Subcutaneous adipose tissue (tissue), 4 donors: Measurements from ENCODE around the gene CRB2. TPM values are rescaled to one million over a fixed set of nuclear protein-coding genes. Genes with fewer than 3 reads are reported as not detected.

ENCODE experiments used
- CTCF ChIP-seq: fragments of 450-650 bp; IDR thresholded peaks from one replicate; pipeline ENCODE4 v1.5.1; 2016; ENCODE audit warnings: low read depth, mild to moderate bottlenecking, control low read depth, antibody characterized with exemption, moderate library complexity
- total RNA-seq, 4 donors: library from RNA; depleted of rRNA; stranded (reverse); fragments of >200 nt; gene quantifications; one replicate each; pipeline ENCODE4 v1.1.0, GENCODE V29; 2016

Gene CRB2
- total RNA-seq, 4 donors from 2014 or later: 0.33 TPM; not detected in 3

DNA sequence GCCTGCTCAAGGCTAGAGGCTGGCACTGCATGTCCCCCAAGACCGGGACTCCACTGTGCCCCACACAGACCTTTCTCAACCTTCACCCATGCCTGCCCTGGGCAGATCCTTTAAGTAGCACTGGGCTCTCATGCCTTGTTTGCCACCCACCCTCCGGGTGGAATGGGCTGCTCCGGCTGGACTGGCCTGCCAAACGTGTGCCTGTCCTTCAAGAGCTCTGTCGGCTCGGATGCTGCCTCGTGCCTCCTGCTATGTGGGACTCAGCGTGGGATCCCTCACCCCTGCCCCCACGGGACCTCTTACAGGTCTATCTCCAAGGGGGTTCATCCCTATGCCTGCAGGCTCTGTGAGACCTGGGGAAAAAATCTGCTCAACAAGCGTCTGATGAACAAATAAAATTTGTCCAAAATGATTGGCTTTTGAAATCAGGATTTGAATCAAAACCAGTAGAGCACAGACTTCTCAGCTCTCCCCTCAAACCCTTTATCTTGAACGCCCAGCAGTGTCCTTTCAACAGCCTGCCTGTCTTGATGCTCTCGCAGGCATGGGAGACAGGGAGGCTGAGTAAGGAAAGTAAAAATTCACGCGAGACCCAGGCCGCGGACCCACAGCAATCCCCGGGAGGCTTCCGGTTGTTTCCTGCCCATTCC is 56.3 kb downstream of the CRB2 start:
- no peak for TF ChIP-seq CTCF

GRCh38 chr9:123414204-123414603 is 58.2 kb downstream of the CRB2 start:
- TF ChIP-seq CTCF: no peak

- no peak for TF ChIP-seq CTCF
Measured at GRCh38 chr9:123414936-123415930, 59.2 kb downstream of the CRB2 start.

DNA sequence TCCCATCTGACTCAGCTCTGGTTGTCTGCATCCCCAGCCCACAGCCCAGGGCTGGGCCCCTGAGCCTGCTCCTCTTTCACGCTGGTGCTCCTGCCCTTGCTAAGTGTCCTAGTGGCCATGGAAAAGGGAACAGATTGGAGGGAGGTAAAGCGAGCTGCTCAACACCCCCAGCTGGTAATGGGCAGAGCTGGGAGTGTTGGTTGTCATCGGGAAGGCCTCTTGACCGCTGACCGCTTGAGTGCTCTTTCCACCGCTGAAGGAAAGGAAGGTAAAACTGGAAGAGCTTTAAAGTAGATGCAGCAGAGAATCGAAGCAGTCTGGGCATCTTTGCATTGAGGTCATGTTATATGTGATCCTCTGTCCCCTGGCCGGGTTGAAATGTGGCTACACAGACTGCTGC is 60.2 kb downstream of the CRB2 start:
- no peak for TF ChIP-seq CTCF

DNA sequence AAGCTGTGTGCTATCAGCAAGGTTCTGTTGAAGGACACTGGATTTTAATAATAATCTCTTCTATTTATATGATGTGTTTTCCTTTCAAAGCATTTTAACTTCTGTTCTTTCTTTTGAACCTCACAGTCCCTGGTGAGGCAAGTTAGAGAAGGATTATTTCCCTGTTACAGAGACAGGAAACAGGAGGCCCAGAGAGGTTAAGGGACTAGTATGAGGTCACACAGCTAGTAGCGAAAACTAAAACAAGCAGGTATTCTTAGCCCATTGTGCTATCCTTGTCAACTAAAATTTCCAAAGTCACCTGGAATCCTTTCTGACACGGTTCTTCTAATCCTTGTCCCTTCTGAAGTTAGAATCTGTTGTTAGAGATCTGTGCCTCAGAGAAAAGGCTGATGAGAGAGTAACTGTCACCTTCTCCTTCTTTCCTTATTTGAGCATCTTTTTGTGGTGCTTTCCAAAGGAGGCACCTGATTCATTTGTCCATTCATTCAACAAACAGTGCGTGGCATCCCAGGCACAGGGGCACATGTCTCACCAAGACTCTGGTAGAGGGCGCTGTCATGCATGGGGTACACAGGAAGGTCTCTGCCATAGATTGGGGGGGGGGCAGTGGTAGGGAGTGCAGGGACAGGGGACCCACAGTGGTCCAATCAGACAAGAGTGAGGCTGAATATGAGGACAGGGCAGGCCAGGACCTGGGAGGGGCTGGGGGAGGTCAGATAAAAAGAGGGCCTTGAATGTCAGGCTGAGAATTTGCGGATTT is 61.5 kb downstream of the CRB2 start:
- TF ChIP-seq CTCF: no peak

GRCh38 chr9:123418052-123418430 is 62.0 kb downstream of the CRB2 start:
- no peak for TF ChIP-seq CTCF

DNA sequence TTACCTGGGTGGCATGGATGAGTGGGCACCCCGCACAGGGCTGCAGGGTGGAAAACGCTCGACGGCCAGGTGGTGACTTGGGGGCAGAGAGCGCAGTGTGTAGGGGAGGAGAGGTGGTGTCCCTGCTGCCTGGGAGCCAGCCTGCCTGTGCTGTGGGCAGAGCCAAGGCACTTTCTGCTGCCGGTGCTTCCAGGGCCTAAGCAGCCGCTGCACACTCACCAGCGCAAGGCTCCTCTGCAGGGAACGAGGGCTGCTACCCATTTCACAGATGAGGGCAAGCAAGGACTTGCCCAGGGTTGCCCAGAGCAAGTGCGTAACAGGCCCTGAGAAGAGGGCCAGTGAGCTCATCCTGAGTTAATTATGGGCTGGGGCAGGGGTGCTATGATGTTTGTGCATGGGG is 62.5 kb downstream of the CRB2 start:
- no peak for TF ChIP-seq CTCF
